ENCODE results near the gene SHOC2.

- TF ChIP-seq CTCF (IDR thresholded peaks at IDR 0.05) = no peak
- TF ChIP-seq POLR2A (IDR thresholded peaks at IDR 0.05) = no peak
- TF ChIP-seq POLR2AphosphoS5 (IDR thresholded peaks at IDR 0.05) = no peak
Measured at GRCh38 chr10:110976577-110976976, 57.2 kb downstream of the SHOC2 start.
